HG03280 (cell line): Measurements from ENCODE around the gene LPCAT1.
A peak's percentile ranks its signal among the peaks of the same experiment; 100 is the strongest.
"Not testable (repeated sequence)": the region's sequence is repeated elsewhere in the genome, so short reads cannot be mapped to it uniquely, and the experiment has no call there.

Source experiments
- ATAC-seq: cut with Tn5 transposase; IDR thresholded peaks from one replicate; pipeline ENCODE4 v1.9.1; 2021; ENCODE audit warnings: mild to moderate bottlenecking, moderate library complexity; ENCODE audit not compliant: unreplicated experiment

LPCAT1 gene

GRCh38 chr5:1541702-1542400 lies 18.1 kb upstream of the LPCAT1 start:
- no peak for ATAC-seq

DNA sequence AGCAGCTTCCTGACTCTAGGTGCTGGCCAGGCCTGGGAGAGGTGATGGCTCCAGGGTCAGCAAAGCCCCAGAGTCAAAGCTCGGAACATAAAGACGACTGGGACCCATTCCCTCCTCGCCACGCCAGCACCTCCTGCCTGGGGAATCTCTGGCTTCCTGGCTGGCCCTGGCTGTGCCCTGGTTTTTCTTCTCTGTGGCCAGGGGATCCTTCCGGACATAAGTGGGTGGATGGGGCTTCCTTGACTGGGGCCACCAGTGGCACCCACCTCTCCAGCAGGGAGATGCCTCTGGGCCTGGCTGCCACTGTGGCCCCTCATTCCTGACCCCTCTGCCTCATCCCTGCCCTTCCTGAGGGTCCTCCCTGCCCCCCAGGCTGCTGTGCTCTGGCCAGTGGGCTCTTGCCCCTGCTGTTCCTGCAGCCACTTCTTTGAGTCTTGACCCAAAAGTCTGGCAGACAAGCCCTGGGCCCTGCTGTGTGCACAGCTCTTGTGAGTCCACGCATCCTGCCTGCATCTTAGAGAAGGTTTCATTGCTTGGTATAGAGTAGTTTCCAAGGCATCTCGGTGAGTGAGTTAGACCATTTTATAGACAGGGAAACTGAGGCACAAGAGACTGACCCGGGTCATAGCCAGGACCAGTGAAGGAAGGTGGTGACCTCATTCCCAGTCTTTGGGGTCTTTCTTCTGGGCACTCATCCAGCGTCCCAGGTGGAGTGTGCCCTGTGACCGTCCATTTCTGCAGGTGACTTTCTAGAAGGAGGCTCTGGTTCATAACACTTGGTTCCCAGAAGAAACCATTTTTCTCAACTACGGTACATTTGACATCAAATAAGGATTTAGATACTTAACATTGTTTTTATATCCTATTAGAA lies 17.3 kb upstream of the LPCAT1 start:
- ATAC-seq, result no peak

GRCh38 chr5:1540166-1540565 lies 16.4 kb upstream of the LPCAT1 start:
- no peak for ATAC-seq

DNA sequence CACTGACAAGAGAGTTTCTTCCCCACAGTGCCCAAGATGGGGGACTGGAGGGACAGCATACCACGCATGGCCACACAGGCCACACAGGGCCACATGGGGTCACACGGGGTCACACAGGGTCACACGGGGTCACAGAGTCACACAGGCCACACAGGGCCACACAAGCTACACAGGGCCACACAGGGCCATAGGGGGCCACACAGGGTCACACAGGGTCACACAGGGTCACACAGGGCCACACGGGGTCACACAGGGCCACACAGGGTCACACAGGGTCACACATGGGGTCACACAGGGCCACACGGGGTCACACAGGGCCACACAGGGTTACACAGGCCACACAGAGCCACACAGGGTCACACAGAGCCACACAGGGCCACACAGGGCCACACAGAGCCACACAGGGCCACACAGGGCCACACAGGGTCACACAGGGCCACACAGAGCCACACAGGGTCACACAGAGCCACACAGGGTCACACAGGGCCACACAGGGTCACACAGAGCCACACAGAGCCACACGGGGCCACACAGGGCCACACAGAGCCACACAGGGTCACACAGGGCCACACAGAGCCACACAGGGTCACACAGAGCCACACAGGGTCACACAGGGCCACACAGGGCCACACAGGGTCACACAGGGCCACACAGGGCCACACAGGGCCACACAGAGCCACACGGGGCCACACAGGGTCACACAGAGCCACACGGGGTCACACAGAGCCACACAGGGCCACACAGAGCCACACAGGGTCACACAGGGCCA lies 15.8 kb upstream of the LPCAT1 start:
- not testable (repeated sequence) for ATAC-seq

DNA sequence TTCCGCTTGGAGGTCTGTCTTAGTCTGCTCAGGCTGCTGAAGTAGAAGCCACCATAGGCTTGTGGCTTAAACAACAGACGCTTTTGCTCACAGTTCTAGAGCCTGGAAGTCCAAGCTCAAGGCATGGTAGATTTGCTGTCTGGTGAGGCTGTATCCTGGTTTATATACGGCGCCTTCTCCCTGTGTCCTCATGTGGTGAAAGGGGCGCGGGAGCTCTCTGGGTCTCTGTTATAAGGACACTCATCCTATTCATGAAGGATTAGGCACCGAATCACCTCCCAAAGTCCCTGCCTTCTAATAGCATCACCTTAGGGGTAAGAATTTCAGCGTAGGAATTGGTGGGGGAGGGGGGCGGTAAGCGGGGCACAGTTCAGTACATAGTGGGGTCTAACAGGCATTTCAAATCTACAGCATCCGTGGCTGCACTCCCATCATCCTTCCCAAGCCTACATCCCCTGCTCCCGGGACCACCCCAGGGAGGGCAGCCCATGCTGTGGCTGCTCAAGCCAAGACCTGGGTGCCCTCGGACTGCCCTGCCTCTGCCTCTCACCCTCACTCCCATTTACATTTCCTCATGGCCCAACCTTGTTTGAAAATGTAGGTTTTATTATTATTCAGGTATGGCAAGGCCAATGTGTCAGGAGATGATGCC lies 15.1 kb upstream of the LPCAT1 start:
- ATAC-seq, result no peak

DNA sequence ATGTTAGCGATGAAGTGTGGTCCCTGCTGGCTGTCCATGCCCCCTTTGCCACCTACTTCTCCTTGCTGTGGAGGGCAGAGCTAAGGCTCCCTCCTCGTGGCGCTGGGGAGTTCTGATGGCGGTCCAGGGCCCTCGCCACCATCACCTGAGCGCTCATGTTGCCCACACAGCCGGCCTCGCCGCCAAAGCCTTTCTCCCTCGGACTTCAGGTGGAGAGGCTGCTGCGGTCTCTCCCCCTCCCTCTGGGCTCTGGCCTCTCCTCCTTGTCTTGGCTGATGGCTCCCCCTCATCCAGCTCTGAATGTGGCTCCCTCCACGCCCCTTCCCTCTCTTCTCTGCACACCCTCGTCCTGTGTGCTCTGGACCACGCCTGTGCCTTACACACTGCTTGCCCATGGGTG lies 14.5 kb upstream of the LPCAT1 start:
- ATAC-seq, result no peak

GRCh38 chr5:1537603-1538154 lies 13.9 kb upstream of the LPCAT1 start:
- ATAC-seq, result no peak

DNA sequence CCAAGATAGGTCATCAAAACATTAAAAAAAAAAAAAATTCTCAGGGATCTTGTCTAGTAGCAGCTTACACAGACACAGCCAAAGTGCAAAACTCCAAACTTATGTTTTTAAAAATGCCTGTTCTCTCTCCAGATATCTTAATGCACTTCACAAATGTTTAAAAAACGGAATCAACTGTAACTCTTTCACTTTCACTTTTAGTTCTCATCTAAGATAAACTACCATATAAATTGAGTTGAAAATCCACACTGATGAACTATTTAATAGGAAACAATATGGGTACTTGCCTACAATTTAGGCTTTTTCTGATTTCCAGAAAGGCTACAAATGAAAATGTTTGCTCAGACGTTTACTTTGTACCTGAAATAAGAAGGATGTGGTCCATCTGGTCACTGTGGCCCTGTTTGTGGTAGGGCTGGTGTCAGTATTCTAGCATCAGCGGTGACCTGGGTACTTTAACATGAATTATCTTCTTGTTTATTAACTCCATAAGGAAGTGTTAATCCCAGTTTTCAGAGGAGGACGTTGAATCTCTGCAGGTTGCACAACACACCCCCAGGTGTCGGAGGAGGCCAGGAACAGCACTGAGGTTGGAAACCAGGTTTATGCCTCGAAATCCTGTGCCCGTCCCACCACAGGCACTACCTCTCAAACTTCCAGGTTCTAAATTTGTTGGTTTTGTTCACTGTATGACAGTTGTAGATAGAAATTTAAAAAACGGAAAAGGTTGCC lies 13.3 kb upstream of the LPCAT1 start:
- ATAC-seq, result no peak

GRCh38 chr5:1536322-1536845 lies 12.6 kb upstream of the LPCAT1 start:
- ATAC-seq, result peak; percentile 97

DNA sequence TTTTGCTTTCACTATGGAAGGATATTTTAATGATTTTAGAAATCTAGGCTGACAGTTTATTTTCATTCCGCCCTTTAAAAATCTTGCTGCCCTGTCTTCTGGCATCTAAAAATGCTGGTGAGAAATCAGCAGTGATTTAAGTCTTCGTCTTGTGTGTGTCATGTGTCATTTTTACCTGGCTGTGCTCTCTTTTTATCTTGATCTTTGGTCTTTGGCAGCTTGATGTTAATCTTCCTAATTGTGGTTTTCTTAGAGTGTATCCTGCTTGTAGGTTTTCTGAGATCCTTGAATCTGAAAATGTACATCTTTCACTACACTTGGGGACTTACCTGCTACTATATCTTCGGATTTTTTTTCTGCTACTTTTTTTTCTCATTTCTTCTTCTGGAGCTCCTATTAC lies 11.9 kb upstream of the LPCAT1 start:
- no peak for ATAC-seq

- ATAC-seq, result no peak
Observed at GRCh38 chr5:1532384-1532783, 8.6 kb upstream of the LPCAT1 start.

DNA sequence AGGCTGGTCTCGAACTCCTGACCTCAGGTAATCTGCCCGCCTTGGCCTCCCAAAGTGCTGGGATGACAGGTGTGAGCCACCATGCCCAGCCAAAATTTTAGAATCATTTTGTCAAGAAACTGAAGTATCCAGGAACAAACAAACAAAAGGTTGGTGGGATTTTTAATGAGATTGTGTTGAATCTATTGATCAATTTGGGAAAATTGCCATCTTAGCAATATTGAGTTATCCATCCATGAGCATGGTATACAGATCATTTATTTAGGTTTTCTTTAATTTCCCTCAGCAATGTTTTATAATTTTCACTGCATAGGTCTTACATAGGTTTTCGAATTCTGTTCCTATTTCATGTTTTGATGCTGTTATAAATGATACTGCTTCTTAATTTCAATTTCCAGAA lies 5.7 kb upstream of the LPCAT1 start:
- ATAC-seq, result no peak

DNA sequence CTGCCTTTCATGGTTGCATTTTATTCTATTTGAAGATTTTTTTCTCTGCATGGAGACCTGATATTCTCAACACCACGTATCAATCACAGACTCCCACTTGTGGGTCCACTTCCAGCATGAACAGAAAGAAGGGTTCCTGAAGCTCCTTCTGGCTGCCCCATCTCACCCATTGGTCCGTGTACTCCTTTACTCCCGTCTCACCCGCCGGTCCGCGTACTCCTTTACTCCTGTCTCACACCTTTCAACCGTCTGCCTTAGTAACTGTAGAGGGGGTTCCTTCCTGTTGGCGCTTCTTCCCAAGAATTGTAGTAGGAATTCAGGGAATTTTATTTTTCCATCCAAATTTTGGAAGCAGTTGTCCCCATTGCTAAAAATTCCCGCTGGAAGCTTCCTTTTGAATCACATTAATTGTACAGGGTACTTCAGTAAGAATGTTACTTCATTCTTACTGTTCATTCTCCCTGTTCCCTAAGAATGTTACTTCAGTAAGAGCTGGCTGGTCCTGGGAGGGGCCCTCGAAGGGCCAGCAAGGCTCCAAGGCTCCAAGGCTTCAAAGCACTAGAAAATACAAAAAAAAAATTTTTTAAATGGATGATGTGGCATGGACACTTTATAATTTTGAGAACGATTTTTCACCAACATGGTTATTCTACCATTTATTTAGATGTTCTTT lies 3.9 kb upstream of the LPCAT1 start:
- ATAC-seq, result no peak

DNA sequence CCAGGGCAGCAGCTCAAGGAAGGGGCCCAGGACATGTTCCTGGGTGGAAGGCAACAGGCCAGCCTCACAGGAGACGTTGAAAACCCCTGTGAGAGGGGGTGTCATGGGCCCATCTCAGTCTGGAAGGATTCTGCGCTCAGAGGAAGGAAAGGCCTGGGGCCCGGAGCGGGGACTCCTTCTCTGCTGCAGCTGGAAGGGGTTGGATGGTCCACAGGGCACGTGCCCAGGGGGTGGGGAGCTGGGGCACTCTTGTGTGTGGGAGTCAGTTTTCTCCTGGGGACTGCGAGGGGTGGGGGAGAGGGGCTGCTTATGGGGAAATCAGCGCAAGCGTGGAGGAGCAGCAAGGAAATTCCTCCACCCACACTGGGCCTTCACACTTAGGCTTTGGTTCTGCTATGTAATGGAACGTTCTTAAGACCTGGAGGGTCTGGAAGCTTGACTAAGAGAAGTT lies 2.9 kb upstream of the LPCAT1 start:
- no peak for ATAC-seq

DNA sequence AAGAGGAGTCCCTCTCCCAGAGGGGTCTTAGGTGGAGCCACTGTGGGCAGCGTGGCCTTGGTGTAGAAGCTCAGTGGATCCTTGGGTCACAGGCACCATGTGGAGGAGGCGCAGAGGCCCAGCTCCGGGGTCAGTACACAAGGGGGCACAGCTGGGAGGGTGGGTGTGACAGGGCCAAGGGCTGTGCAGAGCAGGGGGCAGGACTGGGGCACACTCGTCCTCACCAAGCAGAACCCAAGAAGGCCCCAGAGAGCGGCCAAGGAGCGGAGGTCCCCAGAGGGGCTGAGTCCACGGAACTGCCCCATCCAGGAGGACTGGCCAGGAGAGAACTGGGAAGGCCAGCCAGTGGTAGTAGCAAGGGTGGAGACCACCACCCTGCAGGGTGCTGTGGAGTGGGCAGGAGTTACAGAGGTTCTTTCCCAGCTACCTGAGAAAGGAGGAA lies 2.5 kb upstream of the LPCAT1 start:
- ATAC-seq, result no peak

GRCh38 chr5:1525624-1526189 lies 1.9 kb upstream of the LPCAT1 start:
- no peak for ATAC-seq

DNA sequence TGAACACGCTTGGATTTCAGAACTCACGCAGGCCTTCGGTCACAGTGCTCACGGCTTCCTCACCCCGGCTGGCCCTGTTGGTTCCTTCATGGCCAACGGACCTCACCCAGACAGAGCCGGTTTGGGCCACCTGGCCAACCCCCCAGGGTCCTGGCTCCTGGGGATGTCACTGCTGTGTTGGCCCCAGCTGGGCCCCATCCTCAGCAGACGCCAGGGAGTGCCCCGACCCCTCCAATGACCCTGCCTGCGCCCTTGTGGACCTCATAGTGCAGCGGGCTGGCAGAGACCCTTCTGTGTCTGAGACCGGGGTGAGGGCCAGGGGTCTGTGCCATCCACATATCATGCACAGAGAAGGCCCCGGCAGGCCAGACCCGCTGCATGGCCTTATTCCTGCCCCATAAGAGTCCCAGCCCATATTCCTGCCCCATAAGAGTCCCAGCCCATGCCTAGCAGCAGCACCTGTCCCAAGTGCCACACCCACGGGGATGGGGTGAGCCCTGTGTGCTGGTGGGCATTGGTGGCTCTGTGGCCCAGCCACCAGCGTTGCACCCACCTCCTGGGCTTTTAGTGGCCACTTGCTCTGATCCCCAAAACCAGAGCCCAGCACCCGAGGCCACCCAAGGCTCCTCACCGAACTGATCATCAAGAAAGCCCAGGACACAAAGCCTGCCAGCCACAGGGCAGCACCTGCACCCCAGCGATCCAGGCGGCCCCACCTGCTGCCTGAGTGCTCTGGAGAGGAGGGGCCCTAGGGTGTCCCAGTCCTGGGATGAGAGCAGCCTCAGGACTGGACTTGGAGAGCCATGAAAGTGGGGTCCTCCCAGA lies 1.3 kb upstream of the LPCAT1 start:
- no peak for ATAC-seq

DNA sequence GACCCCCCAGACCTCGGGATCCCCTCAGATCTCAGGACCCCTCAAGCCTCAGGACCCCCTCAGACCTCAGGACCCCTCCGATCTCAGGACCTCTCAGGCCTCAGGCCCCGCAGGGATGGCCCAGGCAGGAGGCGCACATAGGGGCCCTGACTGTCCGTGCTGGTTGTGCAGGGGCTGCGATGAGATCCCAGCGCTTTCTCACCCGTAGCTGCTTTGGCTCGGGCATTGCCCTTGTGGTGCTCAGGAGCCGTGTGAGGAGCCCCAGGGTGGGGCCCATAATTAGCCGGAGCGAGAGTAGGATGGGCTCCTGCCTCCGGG lies 680 bp upstream of the LPCAT1 start:
- ATAC-seq, result no peak
